NCI-H146 (cell line): ENCODE results near the gene KDM4C.

Experiments
- DNase-seq: peaks from one replicate; lab custom pipeline; 2025; lab: John Stamatoyannopoulos, UW

The KDM4C gene

GRCh38 chr9:7045361-7045760 lies 287.6 kb downstream of the KDM4C start:
- DNase-seq = no peak

- no peak for DNase-seq
Measured at GRCh38 chr9:7051711-7052110, 293.9 kb downstream of the KDM4C start.

- no peak for DNase-seq
Measured at GRCh38 chr9:7053903-7054302, 296.1 kb downstream of the KDM4C start.

GRCh38 chr9:7055171-7055903 lies 297.6 kb downstream of the KDM4C start:
- DNase-seq = no peak

- DNase-seq = no peak
Measured at GRCh38 chr9:7056254-7056653, 298.5 kb downstream of the KDM4C start.

GRCh38 chr9:7058473-7058872 lies 300.7 kb downstream of the KDM4C start:
- DNase-seq = no peak

GRCh38 chr9:7067169-7067568 lies 309.4 kb downstream of the KDM4C start:
- DNase-seq = no peak

GRCh38 chr9:7071916-7072315 lies 314.1 kb downstream of the KDM4C start:
- no peak for DNase-seq

GRCh38 chr9:7073706-7074105 lies 315.9 kb downstream of the KDM4C start:
- DNase-seq = no peak

GRCh38 chr9:7075154-7075553 lies 317.4 kb downstream of the KDM4C start:
- DNase-seq = no peak

- no peak for DNase-seq
Measured at GRCh38 chr9:7079051-7079450, 321.3 kb downstream of the KDM4C start.

- DNase-seq = no peak
Measured at GRCh38 chr9:7081065-7081600, 323.4 kb downstream of the KDM4C start.

GRCh38 chr9:7083192-7083591 lies 325.4 kb downstream of the KDM4C start:
- no peak for DNase-seq

GRCh38 chr9:7085357-7085756 lies 327.6 kb downstream of the KDM4C start:
- DNase-seq = no peak

- no peak for DNase-seq
Measured at GRCh38 chr9:7086389-7086788, 328.6 kb downstream of the KDM4C start.

- DNase-seq = no peak
Measured at GRCh38 chr9:7088611-7089010, 330.8 kb downstream of the KDM4C start.

- DNase-seq = no peak
Measured at GRCh38 chr9:7089406-7090193, 331.8 kb downstream of the KDM4C start.

- DNase-seq = no peak
Measured at GRCh38 chr9:7093040-7093439, 335.3 kb downstream of the KDM4C start.

- peak; percentile 50 for DNase-seq
Measured at GRCh38 chr9:7094052-7094451, 336.3 kb downstream of the KDM4C start.

GRCh38 chr9:7094576-7094975 lies 336.8 kb downstream of the KDM4C start:
- DNase-seq = no peak

- DNase-seq = no peak
Measured at GRCh38 chr9:7095058-7095457, 337.3 kb downstream of the KDM4C start.

- no peak for DNase-seq
Measured at GRCh38 chr9:7097040-7097715, 339.4 kb downstream of the KDM4C start.
